Measurements from ENCODE around the gene TMEM163. TPM values are rescaled to one million over a fixed set of nuclear protein-coding genes. Genes with fewer than 3 reads are reported as not detected.
A peak's percentile ranks its signal among the peaks of the same experiment; 100 is the strongest.

TMEM163 gene
- total and polyA plus RNA-seq, 4 donors = 13.7 to 77.7 (median 53.6) TPM

DNA sequence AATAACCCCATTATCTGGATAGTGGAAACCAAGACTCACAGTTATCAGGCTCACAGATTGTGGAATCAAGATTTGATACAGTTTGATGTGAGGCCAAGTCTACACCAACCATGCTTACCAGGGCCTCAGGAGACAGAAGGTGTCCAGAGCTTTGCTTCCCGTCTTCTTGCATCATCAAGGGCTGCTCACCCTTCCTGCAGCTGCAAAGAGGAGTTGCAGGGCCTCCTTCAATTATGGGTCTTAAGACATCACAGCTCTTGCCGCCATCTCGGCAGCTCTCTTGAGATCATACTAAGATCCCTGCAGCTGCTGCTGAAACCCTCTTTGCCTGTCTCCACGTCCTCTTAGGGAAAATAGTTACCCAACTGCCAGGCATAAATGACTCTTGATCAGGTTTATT lies 288.9 kb downstream of the TMEM163 start:
- Histone ChIP-seq H3K4me3 (ENCODE audit: low read depth, low read length) (no peak overlapping the region), H3K36me3 (ENCODE audit: control insufficient read depth, insufficient read depth, low read length) (peaks cover 8% of the 10 kb centered on the region), H3K9me3 (ENCODE audit: control insufficient read depth, insufficient read depth, low read length) (no peaks in the 10 kb centered on the region), H3K4me1 (ENCODE audit: control insufficient read depth, insufficient read depth, low read length) (peaks cover 6% of the 10 kb centered on the region), H3K27me3 (ENCODE audit: control insufficient read depth, insufficient read depth, low read length) (no peaks in the 10 kb centered on the region), H3K27ac (ENCODE audit: low read depth, low read length) (no peak overlapping the region)
- 92% methylated on average over 4 of the region's 4 CpGs for WGBS (ENCODE audit: insufficient coverage)
- no peak for DNase-seq (ENCODE audit: low read depth in 4 of 6, low spot score in 6 of 6)

DNA sequence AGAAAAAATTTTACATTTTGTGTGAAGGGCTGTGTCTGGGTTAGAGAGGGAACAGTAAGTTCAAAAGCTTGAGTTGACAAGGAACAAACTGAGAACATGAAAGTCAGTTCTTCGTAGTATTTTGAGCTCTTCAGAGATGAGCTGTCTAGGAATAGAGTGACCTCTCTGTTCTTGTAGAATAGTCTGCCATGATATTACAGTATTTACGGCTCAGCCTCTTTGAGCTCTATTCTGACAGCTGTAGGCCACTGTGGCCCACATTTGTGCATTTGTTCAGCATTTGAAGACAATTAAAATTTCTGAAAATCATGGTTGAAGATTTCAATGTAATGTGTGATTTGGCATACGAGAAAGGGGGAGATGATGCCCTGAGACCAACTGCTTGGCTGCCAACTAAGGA lies 292.1 kb downstream of the TMEM163 start:
- Histone ChIP-seq H3K4me1 (ENCODE audit: control insufficient read depth, insufficient read depth, low read length) (peaks cover 4% of the 10 kb centered on the region), H3K9me3 (ENCODE audit: control insufficient read depth, insufficient read depth, low read length) (no peaks in the 10 kb centered on the region), H3K27me3 (ENCODE audit: control insufficient read depth, insufficient read depth, low read length) (no peaks in the 10 kb centered on the region), H3K27ac (ENCODE audit: low read depth, low read length) (no peak overlapping the region), H3K4me3 (ENCODE audit: low read depth, low read length) (no peak overlapping the region), H3K36me3 (ENCODE audit: control insufficient read depth, insufficient read depth, low read length) (peaks cover 12% of the 10 kb centered on the region)
- WGBS (ENCODE audit: insufficient coverage) = 90% methylated on average over 3 of the region's 3 CpGs
- DNase-seq (ENCODE audit: low read depth in 4 of 6, low spot score in 6 of 6) = no peak

DNA sequence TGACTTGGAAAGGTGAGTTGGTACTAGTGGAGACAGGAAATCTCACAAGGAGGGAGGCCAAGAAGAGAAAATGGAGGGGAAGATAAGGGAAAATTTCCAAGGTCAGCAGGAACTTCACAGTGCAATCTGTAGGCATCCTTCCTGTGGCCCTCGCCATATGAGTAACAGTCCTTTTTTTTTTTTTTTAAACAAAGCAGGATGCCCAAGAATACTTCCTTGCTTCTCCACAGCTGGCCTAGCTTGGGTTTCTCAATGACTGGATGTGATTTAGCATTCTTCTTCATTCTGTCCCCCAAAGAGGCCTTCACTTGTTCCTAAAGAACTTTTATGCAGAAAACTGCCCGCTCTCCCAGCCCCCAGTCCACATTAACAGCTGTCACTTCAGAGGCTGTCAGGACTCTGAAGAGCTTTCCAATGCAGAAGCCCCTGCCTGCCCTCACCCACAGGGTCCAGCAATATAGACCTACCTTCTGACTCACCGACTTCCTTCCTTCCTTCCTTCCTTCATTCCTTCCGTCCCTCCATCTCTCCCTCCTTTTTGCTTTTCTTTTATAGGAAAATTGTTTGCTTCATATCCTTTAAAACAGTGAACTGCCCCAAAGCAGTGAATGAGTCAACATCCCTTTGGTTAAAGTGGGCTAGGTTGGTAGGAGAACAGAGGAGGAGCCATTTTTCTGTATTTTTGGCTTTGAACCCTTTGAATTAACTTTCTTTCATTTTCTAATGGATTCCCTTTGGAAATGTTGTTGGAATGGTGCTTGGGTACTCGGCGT lies 292.9 kb downstream of the TMEM163 start:
- no peak overlapping the region for H3K27ac ChIP-seq (ENCODE audit: low read depth, low read length)
- DNase-seq (ENCODE audit: low read depth in 4 of 6, low spot score in 6 of 6) = no peak
- WGBS (ENCODE audit: insufficient coverage) = 88% methylated on average over 1 of the region's 6 CpGs
- H3K4me3 ChIP-seq (ENCODE audit: low read depth, low read length) = no peak overlapping the region
- no peaks in the 10 kb centered on the region for H3K27me3 ChIP-seq (ENCODE audit: control insufficient read depth, insufficient read depth, low read length)
- peaks cover 12% of the 10 kb centered on the region for H3K36me3 ChIP-seq (ENCODE audit: control insufficient read depth, insufficient read depth, low read length)
- H3K9me3 ChIP-seq (ENCODE audit: control insufficient read depth, insufficient read depth, low read length) = no peaks in the 10 kb centered on the region
- no peaks in the 10 kb centered on the region for H3K4me1 ChIP-seq (ENCODE audit: control insufficient read depth, insufficient read depth, low read length)

DNA sequence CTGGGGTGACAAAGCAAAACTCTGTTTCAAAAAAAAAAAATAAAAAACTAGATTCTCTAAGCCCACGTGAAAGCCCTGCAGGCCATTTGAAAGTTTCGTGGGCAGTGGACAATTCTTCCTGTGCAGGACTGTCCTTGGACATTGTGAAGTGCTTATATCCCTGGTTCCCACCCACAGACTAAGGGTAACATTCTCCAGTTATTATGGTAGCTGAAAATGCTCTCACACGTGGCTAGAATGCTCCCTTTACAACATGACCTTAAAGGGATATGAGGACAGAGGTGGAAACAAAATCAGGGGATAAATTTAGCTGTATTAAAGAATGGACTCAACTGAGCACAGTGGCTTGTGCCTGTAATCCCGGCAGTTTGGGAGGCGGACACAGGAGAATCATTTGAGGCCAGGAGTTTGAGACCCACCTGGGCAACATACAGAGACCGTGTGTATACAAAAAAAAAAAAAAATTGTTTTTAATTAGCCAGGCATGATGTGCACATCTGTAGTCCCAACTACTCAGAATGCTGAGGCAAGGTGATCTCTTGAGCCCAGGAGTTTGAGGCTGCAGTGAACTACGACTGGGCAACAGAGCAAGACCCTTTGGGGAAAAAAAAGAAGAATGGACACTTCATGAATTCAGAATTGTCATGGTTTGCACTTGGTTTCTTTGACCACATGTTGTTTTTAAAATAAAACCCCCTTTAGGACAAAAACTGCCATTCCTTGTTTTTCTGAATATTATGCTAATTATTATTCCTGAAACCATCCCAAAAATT lies 297.1 kb downstream of the TMEM163 start:
- Histone ChIP-seq H3K9me3 (ENCODE audit: control insufficient read depth, insufficient read depth, low read length) (no peaks in the 10 kb centered on the region), H3K27me3 (ENCODE audit: control insufficient read depth, insufficient read depth, low read length) (no peaks in the 10 kb centered on the region), H3K36me3 (ENCODE audit: control insufficient read depth, insufficient read depth, low read length) (peaks cover 7% of the 10 kb centered on the region), H3K27ac (ENCODE audit: low read depth, low read length) (no peak overlapping the region), H3K4me3 (ENCODE audit: low read depth, low read length) (no peak overlapping the region), H3K4me1 (ENCODE audit: control insufficient read depth, insufficient read depth, low read length) (peaks cover 3% of the 10 kb centered on the region)
- 91% methylated on average over 5 of the region's 7 CpGs for WGBS (ENCODE audit: insufficient coverage)
- DNase-seq (ENCODE audit: low read depth in 4 of 6, low spot score in 6 of 6) = no peak

DNA sequence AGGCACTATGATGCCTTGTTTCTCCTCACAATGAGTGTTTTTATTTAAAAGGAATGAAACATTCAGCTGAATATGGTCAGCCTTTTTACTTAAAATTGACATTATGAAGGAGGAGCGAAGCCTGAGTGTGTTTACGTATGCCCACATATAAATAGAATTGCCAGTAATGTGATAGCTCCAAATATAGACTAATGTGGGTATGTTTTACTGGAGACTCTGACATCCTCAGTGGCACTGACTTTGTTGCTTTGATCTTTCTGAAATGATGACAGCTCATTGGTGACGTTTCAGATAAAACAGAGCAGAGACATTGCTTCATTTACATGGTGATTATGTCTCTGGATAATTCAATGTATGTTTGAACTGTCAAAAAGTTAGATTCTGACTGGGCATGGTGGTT lies 297.9 kb downstream of the TMEM163 start:
- DNase-seq (ENCODE audit: low read depth in 4 of 6, low spot score in 6 of 6) = no peak
- no peak overlapping the region for H3K27ac ChIP-seq (ENCODE audit: low read depth, low read length)

DNA sequence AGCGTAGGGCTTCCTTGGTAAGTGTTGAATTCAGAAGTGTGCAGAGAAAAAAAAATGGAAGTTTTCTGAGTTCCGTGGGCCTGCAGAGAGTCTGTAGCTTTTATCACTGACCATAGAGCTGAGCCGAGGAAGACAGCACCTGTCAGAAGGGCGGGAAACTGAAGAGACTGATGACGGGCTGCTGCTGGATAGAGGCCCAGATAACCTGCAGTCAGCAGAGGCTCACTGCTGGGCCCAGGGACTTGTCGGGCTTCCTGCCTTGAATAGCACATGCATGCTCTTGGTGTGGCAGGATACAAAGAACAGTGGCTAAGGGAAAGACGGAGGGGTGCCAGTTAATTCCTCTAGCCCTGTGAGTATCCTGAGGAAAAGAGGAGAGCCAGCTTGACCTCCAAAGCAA lies 298.5 kb downstream of the TMEM163 start:
- Histone ChIP-seq H3K4me1 (ENCODE audit: control insufficient read depth, insufficient read depth, low read length) (peaks cover 3% of the 10 kb centered on the region), H3K27me3 (ENCODE audit: control insufficient read depth, insufficient read depth, low read length) (no peaks in the 10 kb centered on the region), H3K36me3 (ENCODE audit: control insufficient read depth, insufficient read depth, low read length) (peaks cover 4% of the 10 kb centered on the region), H3K9me3 (ENCODE audit: control insufficient read depth, insufficient read depth, low read length) (no peaks in the 10 kb centered on the region), H3K4me3 (ENCODE audit: low read depth, low read length) (no peak overlapping the region), H3K27ac (ENCODE audit: low read depth, low read length) (no peak overlapping the region)
- peak in 2 of 6 donors; percentile 32 to 41 for DNase-seq (ENCODE audit: low read depth in 4 of 6, low spot score in 6 of 6)
- 48% methylated on average over 6 of the region's 7 CpGs for WGBS (ENCODE audit: insufficient coverage)

More for the DNA sequence above, 297.9 kb downstream of the TMEM163 start:
- WGBS (ENCODE audit: insufficient coverage) = 83% methylated on average over 1 of the region's 3 CpGs
- Histone ChIP-seq H3K4me3 (ENCODE audit: low read depth, low read length) (no peak overlapping the region), H3K36me3 (ENCODE audit: control insufficient read depth, insufficient read depth, low read length) (peaks cover 4% of the 10 kb centered on the region), H3K9me3 (ENCODE audit: control insufficient read depth, insufficient read depth, low read length) (no peaks in the 10 kb centered on the region), H3K4me1 (ENCODE audit: control insufficient read depth, insufficient read depth, low read length) (peaks cover 3% of the 10 kb centered on the region), H3K27me3 (ENCODE audit: control insufficient read depth, insufficient read depth, low read length) (no peaks in the 10 kb centered on the region)

DNA sequence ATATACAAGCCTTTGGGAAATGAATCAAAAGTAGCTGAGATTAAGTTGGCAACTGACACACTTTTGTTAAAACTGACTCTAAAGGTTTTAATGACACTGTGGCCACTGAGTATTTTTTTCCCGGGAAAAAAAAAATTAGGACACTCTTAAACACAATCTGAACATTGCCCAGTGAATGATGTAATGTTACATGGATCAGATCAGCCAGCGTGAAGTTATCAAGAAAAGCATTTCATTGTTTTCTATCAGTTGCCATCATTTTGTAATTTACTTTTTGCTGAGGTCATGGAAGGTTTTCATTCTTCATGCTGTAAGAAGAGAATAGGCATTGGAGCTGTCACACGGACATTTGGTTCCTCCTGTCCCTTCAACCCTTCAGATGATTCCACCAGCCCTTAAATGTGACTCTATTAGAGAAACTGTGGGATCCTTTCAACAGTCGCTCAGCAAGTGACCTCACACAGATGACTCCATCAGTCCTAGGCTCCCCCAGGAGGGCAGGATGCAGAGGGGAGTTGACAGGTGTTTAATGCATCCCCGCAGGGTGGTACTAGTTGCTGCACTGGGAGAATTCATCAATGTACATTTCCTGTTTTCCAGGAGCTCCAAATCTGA lies 300.7 kb downstream of the TMEM163 start:
- Histone ChIP-seq H3K36me3 (ENCODE audit: control insufficient read depth, insufficient read depth, low read length) (no peaks in the 10 kb centered on the region), H3K4me1 (ENCODE audit: control insufficient read depth, insufficient read depth, low read length) (peaks cover 3% of the 10 kb centered on the region), H3K27me3 (ENCODE audit: control insufficient read depth, insufficient read depth, low read length) (no peaks in the 10 kb centered on the region), H3K9me3 (ENCODE audit: control insufficient read depth, insufficient read depth, low read length) (no peaks in the 10 kb centered on the region), H3K27ac (ENCODE audit: low read depth, low read length) (no peak overlapping the region), H3K4me3 (ENCODE audit: low read depth, low read length) (no peak overlapping the region)
- WGBS (ENCODE audit: insufficient coverage) = 80% methylated on average over 1 of the region's 5 CpGs
- no peak for DNase-seq (ENCODE audit: low read depth in 4 of 6, low spot score in 6 of 6)

DNA sequence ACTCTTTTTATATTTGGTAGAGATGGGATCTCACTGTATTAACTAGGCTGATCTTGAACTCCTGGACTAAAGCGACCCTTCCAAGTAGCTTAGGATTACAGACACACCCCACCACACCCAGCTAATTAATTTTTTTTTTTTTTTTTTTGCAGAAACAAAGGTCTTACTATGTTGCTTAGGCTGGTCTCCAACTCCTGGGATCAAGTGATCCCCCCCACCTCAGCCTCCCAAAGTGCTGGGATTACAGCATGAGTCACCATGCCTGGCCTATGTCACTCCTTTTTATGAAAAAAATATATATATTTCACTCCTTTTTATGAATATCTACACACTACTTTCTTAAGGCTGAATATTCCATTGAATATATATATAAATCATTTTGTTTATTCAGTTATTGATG lies 302.2 kb downstream of the TMEM163 start:
- no peak overlapping the region for H3K27ac ChIP-seq (ENCODE audit: low read depth, low read length)
- no peaks in the 10 kb centered on the region for H3K9me3 ChIP-seq (ENCODE audit: control insufficient read depth, insufficient read depth, low read length)
- peaks cover 13% of the 10 kb centered on the region for H3K4me1 ChIP-seq (ENCODE audit: control insufficient read depth, insufficient read depth, low read length)
- no peak overlapping the region for H3K4me3 ChIP-seq (ENCODE audit: low read depth, low read length)
- no peaks in the 10 kb centered on the region for H3K27me3 ChIP-seq (ENCODE audit: control insufficient read depth, insufficient read depth, low read length)
- peaks cover 2% of the 10 kb centered on the region for H3K36me3 ChIP-seq (ENCODE audit: control insufficient read depth, insufficient read depth, low read length)
- WGBS (ENCODE audit: insufficient coverage) = no CpG with 5 or more reads among the region's 1 CpG
- DNase-seq (ENCODE audit: low read depth in 4 of 6, low spot score in 6 of 6) = no peak

DNA sequence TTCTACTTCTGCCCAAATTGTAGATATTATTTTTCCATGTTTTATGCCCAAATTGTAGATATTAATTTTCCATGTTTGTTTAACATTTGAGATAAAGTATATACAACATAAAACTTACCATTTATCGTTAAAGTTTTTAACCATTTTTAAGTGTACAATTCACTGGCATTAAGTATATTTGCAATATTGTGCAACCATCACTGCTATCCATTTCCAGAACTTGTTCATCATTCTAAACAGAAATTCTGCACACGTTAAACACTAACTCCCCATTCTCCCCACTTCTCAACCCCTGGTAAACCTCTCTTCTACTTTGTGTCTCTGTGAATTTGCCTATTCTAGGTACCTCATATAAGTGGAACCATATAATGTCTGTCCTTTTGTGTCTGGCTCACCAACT lies 302.8 kb downstream of the TMEM163 start:
- H3K36me3 ChIP-seq (ENCODE audit: control insufficient read depth, insufficient read depth, low read length) = peaks cover 2% of the 10 kb centered on the region
- no peak for DNase-seq (ENCODE audit: low read depth in 4 of 6, low spot score in 6 of 6)
- H3K27ac ChIP-seq (ENCODE audit: low read depth, low read length) = no peak overlapping the region
- no peak overlapping the region for H3K4me3 ChIP-seq (ENCODE audit: low read depth, low read length)
- H3K27me3 ChIP-seq (ENCODE audit: control insufficient read depth, insufficient read depth, low read length) = no peaks in the 10 kb centered on the region
- WGBS (ENCODE audit: insufficient coverage) = no CpG with 5 or more reads among the region's 2 CpGs
- no peaks in the 10 kb centered on the region for H3K9me3 ChIP-seq (ENCODE audit: control insufficient read depth, insufficient read depth, low read length)
- H3K4me1 ChIP-seq (ENCODE audit: control insufficient read depth, insufficient read depth, low read length) = peaks cover 20% of the 10 kb centered on the region
